SW480 (cell line): Measurements from ENCODE around the gene LRCOL1.
A peak's percentile ranks its signal among the peaks of the same experiment; 100 is the strongest.

Experiments used
- DNase-seq: peaks from one replicate; pipeline ENCODE4 v3.0.0-alpha.2; 2016; ENCODE audit warnings: low spot score

LRCOL1 gene

GRCh38 chr12:132610051-132610759 lies at the start of gene LRCOL1:
LRCOL1 (minus strand) TSS chr12:132610582; CDS start chr12:132606251, 4,331 bp downstream.
- peak; percentile 75 for DNase-seq

- no peak for DNase-seq
These were observed 49.7 kb upstream of the LRCOL1 start for GRCh38 chr12:132660052-132660451.

- no peak for DNase-seq
These were observed 48.8 kb upstream of the LRCOL1 start for GRCh38 chr12:132659146-132659545.

GRCh38 chr12:132658149-132658894 lies 47.9 kb upstream of the LRCOL1 start:
- DNase-seq, result no peak

GRCh38 chr12:132657004-132657727 lies 46.8 kb upstream of the LRCOL1 start:
- DNase-seq, result no peak

- no peak for DNase-seq
These were observed 43.3 kb upstream of the LRCOL1 start for GRCh38 chr12:132653567-132654290.

GRCh38 chr12:132651444-132652100 lies 41.2 kb upstream of the LRCOL1 start:
- no peak for DNase-seq

GRCh38 chr12:132649226-132649945 lies 39.0 kb upstream of the LRCOL1 start:
- DNase-seq, result no peak

GRCh38 chr12:132648616-132649225 lies 38.3 kb upstream of the LRCOL1 start:
- no peak for DNase-seq

- no peak for DNase-seq
These were observed 37.5 kb upstream of the LRCOL1 start for GRCh38 chr12:132647858-132648257.

GRCh38 chr12:132646850-132647249 lies 36.5 kb upstream of the LRCOL1 start:
- DNase-seq, result no peak

- no peak for DNase-seq
These were observed 32.8 kb upstream of the LRCOL1 start for GRCh38 chr12:132642846-132643835.

GRCh38 chr12:132641811-132642650 lies 31.6 kb upstream of the LRCOL1 start:
- no peak for DNase-seq

- DNase-seq, result no peak
These were observed 30.6 kb upstream of the LRCOL1 start for GRCh38 chr12:132640936-132641335.

GRCh38 chr12:132639956-132640520 lies 29.7 kb upstream of the LRCOL1 start:
- DNase-seq, result no peak

GRCh38 chr12:132638541-132639408 lies 28.4 kb upstream of the LRCOL1 start:
- peak; percentile 34 for DNase-seq

GRCh38 chr12:132637811-132638210 lies 27.4 kb upstream of the LRCOL1 start:
- DNase-seq, result no peak
